HG02943 (cell line): ENCODE data around the gene CDH2.

Experiments used
- ATAC-seq: cut with Tn5 transposase; IDR thresholded peaks from one replicate; pipeline ENCODE4 v1.9.1; 2021; ENCODE audit warnings: mild to moderate bottlenecking, low read depth, moderate library complexity; ENCODE audit not compliant: unreplicated experiment

Gene CDH2

DNA sequence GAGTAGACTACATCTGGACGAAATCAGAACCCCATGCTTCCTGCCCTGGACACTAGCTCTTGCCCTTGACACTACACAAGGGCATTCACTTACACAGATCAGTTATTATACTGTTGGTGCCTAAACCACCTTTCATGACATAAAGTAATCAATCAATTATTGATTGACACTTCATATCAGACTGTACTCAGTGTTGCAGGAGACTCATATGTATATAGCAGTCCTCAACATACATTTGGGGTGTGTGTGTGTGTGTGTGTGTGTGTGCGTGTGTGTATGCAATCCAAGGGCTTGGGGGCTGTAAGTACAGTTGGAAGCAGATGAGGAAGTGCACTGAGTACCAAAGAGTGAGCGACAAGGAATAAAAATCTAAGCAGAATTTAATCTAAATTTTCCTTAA is 5.1 kb downstream of the CDH2 start:
- no peak for ATAC-seq

DNA sequence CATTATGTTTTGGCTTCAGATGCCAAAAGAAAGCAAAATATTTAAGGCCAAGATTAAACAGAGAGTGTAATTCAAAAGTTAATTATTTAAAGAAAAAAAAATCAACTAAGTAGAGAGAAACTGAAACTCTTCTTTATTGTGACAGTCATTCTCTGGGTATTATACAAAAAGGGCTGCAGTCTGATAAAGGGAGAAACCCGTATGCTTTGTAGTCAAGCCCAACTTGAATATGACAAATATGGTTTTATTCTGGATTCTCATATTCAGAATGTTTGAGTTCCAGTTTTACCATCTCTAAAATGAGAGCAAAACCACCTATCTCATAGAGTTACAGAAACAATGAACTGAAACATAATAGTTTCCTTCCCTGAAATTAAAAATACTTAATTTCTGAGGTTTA is 8.2 kb downstream of the CDH2 start:
- ATAC-seq = no peak

GRCh38 chr18:28167835-28168349 is 9.0 kb downstream of the CDH2 start:
- no peak for ATAC-seq

- no peak for ATAC-seq
Measured at GRCh38 chr18:28164771-28165483, 12.0 kb downstream of the CDH2 start.

DNA sequence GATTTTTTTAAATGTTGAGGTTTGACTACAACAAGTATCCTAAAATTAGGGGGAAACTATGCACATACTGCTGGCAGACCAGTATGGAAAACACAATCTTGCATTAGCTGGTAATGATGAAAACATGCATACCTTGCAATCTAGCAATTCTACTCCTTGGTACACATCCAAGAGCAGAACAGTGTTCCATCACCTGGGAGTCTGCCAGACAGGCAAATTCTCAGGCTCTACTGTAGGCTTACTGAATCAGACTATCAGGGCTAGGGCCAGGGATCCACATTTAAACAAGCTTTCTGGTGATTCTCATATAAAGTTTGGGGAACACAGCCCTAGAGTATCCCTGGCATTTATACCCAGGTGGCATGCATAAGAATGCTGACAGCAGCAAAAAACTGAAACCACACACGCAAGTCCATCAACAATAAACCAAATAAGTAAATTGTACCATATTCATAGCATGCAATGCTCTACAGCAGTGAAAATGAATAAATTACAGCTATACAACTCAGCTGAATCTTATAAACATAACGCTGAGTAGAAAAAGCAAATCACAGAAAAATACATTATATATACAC is 13.6 kb downstream of the CDH2 start:
- ATAC-seq = no peak

DNA sequence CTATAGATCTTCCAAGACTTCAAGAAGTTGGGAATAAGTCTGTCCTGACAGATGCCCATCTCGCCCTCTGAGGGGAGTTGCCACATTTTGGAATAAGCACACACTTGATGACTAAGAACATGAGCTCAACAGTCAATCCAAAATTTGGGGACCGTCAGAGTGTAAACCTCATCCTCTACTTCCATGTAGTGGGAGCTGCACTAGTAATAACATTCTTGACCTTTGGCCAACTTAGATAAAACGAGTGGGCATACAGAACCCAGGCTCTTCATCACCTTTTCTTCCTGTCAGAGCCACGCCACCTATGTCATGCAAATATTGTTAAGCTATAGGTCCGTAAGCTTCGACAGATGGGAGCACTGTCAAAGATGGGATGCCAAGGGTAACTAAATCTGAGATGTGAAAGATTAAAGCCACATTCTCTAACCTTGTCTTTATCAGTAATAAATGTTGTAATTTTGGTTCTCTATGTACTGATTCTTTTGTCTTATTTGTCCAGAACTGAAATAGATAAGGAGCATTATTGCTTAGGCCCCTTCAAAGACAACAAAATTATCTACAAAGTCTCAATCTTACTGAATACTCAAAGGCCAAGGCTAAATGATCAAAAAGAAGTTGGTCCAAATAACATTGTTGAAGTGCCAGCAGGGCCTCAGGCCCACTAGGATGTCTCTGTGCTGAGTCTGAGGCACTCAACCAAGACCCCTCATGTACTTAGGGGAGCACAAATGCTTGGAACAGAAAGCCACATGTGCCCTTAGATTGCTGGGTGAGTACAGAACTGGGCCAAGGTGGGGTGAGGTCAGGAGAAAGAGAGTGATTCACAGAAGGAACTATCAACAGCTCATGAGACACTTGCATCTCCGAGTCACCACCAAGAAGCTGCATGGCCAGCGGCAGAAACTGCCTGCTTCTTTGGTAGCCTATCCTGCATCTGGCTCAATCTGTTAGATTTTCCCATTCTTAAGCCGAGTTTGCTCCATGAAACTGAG is 15.0 kb downstream of the CDH2 start:
- ATAC-seq = no peak

DNA sequence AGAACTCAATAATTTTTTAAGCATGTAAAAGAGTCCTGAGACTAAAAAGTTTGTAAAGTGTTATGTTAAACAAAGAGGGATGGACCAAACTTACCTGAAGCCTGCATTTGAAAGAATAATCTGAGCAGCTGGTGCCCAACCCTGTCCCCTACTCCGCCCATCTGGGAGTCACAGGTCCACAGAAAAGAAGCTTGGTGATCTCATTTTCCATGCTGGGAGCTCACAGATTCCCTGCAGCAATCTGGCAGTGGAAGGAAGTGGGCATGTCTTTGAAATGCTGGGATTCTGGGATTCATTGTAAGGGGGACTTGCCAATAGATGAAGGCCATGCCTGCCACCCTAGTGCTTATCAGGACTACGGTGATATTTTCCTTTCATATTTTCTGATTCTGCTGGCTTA is 17.9 kb downstream of the CDH2 start:
- no peak for ATAC-seq

GRCh38 chr18:28158083-28158581 is 18.8 kb downstream of the CDH2 start:
- ATAC-seq = no peak

DNA sequence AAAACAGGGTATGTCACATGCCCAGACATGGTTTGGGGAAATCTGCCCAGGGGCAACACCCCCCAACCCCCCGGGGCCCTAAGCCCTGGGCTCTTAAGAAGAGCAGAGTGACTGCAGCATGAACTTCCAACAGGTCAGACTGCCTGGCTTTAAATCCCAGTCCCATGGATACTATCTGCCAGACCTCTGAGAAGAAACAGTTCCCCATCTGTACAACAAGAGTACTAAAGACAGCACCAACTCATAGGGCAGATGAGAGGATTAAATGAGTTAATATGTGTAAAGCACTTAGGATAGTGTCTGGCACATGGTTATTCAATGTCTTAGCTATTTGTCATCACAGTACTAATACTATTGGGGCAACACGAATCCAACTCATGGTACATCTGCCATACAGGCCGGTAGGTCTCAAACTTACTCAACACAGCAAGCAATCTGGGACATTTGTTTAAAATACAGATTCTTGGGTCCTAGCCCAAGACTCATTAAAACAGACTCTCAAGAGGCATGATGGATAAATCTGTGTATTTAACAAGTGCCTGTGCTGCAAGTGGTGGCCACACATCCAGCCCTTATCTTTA is 23.4 kb downstream of the CDH2 start:
- ATAC-seq = no peak

- ATAC-seq = no peak
Measured at GRCh38 chr18:28152754-28153153, 24.2 kb downstream of the CDH2 start.

DNA sequence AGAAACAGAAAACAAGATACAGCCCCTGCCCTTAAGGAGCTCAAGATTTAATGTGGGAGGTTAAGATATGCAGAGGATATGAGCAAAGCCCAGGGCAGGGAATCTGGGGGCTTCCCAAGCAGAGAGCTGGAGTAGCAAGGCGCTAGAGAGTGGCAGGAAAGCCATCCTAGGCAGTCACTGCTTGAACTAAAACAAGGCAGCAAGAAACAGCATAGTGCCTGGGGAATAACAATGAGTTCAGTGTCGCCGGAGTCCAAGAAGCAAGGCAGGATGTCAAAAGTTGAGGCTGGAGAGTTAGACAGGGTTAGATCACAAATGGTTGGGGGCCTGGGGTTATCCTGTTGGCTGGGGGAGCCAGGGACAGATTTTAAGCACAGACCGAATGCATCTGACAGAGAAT is 24.6 kb downstream of the CDH2 start:
- no peak for ATAC-seq

DNA sequence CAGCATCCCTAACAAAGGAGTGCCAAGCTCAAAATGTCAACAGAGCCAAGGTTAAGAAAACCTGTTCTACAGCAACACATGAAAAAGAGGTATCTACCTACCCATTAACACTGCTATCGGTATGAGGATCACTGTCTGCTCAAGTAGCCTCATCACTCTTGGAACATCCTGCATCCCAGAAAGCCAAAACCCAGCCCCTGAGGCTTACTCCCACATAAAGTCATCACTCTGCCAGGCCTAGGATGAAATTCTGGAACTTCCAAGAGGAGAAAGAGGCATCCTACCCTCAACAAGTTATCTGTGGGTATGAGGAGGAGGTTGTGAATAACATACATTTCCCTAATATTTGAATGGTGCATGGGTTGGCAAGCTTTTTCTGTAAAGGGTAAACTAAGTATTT is 25.5 kb downstream of the CDH2 start:
- no peak for ATAC-seq

GRCh38 chr18:28150925-28151324 is 26.0 kb downstream of the CDH2 start:
- ATAC-seq = no peak

GRCh38 chr18:28149810-28150420 is 27.0 kb downstream of the CDH2 start:
- no peak for ATAC-seq

DNA sequence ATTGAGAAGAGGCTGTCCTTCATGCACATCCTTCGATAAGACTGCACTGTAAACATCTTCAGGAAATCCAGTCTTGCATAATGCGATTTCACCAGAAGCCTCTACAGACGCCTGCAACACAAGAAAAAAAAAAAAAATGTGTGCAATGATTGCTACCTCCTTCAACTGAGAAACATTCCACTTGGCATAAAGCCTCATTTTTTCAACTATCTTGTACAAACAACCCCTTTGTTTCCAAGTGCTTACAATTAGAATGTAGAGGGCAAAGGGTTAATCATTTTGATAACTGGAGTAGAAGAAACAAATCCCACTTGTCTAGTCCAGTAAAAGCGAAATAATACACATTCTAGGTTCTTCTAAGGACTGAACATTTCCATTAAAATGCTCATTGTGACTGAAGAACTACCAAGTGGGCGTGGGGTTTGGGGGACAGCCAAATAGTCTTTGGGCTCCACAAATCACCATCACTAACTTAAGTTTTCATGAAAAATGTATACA is 29.2 kb downstream of the CDH2 start:
- ATAC-seq = no peak

- ATAC-seq = no peak
Measured at GRCh38 chr18:28143725-28144124, 33.2 kb downstream of the CDH2 start.

GRCh38 chr18:28138816-28139215 is 38.1 kb downstream of the CDH2 start:
- ATAC-seq = no peak

DNA sequence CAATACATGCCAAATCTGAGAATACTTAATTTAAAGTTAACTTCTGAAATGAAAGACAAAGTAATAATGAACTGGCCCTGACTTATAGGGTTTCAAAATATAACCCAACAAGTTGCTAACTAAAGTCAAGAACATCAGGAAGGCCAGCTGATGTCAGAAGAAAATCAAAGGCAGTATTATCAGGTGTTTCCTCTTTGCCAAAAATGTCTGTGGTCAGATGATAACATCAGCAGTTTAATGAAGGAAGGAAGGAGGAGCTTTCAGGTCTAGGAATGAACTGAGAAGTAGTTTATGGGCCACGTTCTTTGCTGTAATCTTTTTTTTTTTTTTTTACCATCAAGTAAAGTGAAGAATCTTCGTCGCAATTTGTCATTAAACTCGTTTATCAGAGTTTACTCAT is 40.9 kb downstream of the CDH2 start:
- ATAC-seq = no peak

GRCh38 chr18:28134774-28135173 is 42.2 kb downstream of the CDH2 start:
- no peak for ATAC-seq

GRCh38 chr18:28132084-28132483 is 44.8 kb downstream of the CDH2 start:
- no peak for ATAC-seq
